HL-60/S4 treated with retinoic acid at 250 ng/mL for 4 days and 3 days (cell line): ENCODE data around the gene LETM1.

Experiments
- in situ Hi-C: fragments of 300-500 bp; cut with MboI; formaldehyde crosslinking; loops from 2 replicates; pipeline ENCODE4 v1.7.0; 2022; ENCODE audit warnings: low sequenced_read_pairs

LETM1 gene

GRCh38 chr4:1830642-1831228 is 25.2 kb downstream of the LETM1 start:
- in situ Hi-C loops, result no loop called here

- in situ Hi-C loops, result no loop called here
These were observed 25.7 kb downstream of the LETM1 start for GRCh38 chr4:1830234-1830633.

GRCh38 chr4:1826531-1827350 is 29.2 kb downstream of the LETM1 start:
- in situ Hi-C loops, result no loop called here

GRCh38 chr4:1825326-1825725 is 30.6 kb downstream of the LETM1 start:
- in situ Hi-C loops, result no loop called here

- in situ Hi-C loops, result no loop called here
These were observed 31.2 kb downstream of the LETM1 start for GRCh38 chr4:1824746-1825145.

- in situ Hi-C loops, result no loop called here
These were observed 32.4 kb downstream of the LETM1 start for GRCh38 chr4:1823545-1823932.

GRCh38 chr4:1822568-1823544 is 33.1 kb downstream of the LETM1 start:
- in situ Hi-C loops, result no loop called here

- in situ Hi-C loops, result no loop called here
These were observed 34.0 kb downstream of the LETM1 start for GRCh38 chr4:1821679-1822567.

GRCh38 chr4:1819816-1820215 is 36.1 kb downstream of the LETM1 start:
- in situ Hi-C loops, result no loop called here

- in situ Hi-C loops, result no loop called here
These were observed 36.7 kb downstream of the LETM1 start for GRCh38 chr4:1819284-1819683.

- in situ Hi-C loops, result no loop called here
These were observed 39.7 kb downstream of the LETM1 start for GRCh38 chr4:1815997-1816860.

GRCh38 chr4:1815096-1815996 is 40.6 kb downstream of the LETM1 start:
- in situ Hi-C loops, result no loop called here

GRCh38 chr4:1814453-1814852 is 41.5 kb downstream of the LETM1 start:
- in situ Hi-C loops, result no loop called here

- in situ Hi-C loops, result no loop called here
These were observed 42.0 kb downstream of the LETM1 start for GRCh38 chr4:1813915-1814314.

GRCh38 chr4:1813231-1813630 is 42.7 kb downstream of the LETM1 start:
- in situ Hi-C loops, result no loop called here

GRCh38 chr4:1812720-1813119 is 43.2 kb downstream of the LETM1 start:
- in situ Hi-C loops, result no loop called here

- in situ Hi-C loops, result no loop called here
These were observed 45.2 kb downstream of the LETM1 start for GRCh38 chr4:1810765-1811164.

GRCh38 chr4:1809754-1810502 is 46.0 kb downstream of the LETM1 start:
- in situ Hi-C loops, result no loop called here
